Panc1 (cell line): ENCODE measurements around the gene KCNMB2. TPM values are rescaled to one million over a fixed set of nuclear protein-coding genes. Genes with fewer than 3 reads are reported as not detected.

Experiments
- ATAC-seq: fragments of 200-7000 bp; cut with Tn5 transposase; 2 replicates; pipeline ENCODE4 v1.9.1; 2020; ENCODE audit warnings: mild to moderate bottlenecking, moderate library complexity
- BruUV-seq: library from RNA; stranded (reverse); fragments of 400-500 nt; replicated peaks from 2 replicates; lab custom pipeline; 2021; lab: Mats Ljungman, UMichigan
- CTCF ChIA-PET: fragments of 300-600 bp; sonication (Branson Sonifier 250); formaldehyde crosslinking; loops from one replicate; lab custom pipeline; 2022; ENCODE audit warnings: antibody characterized with exemption; lab: Charles Lee
- POLR2A ChIA-PET: fragments of 300-600 bp; sonication (Branson Sonifier 250); formaldehyde crosslinking; loops from one replicate; lab custom pipeline; 2022; ENCODE audit warnings: antibody characterized with exemption; lab: Charles Lee
- DNase-seq: peaks from one replicate; pipeline ENCODE4 v3.0.0-alpha.2; 2010; ENCODE audit warnings: low read depth, low spot score
- H3K27ac ChIP-seq: 2 replicates; pipeline ENCODE4 v1.5.1; 2011; ENCODE audit warnings: mild to moderate bottlenecking, low read length, inconsistent platforms
- H3K27me3 ChIP-seq: fragments of 200-500 bp; sonication (Bioruptor generic); 2 replicates; pipeline ENCODE4 v1.6.0; 2014; ENCODE audit warnings: low read length, inconsistent platforms; ENCODE audit not compliant: control insufficient read depth, insufficient read depth
- H3K36me3 ChIP-seq: fragments of 200-500 bp; sonication (Bioruptor generic); 2 replicates; pipeline ENCODE4 v1.5.1; 2014; ENCODE audit warnings: inconsistent platforms, mild to moderate bottlenecking, low read length, moderate library complexity; ENCODE audit not compliant: control insufficient read depth, insufficient read depth
- H3K4me1 ChIP-seq: 2 replicates; pipeline ENCODE4 v1.5.1; 2011; ENCODE audit warnings: inconsistent platforms, mild to moderate bottlenecking, low read length, moderate library complexity; ENCODE audit not compliant: control insufficient read depth, insufficient read depth
- H3K4me3 ChIP-seq, 2 experiments: 2 replicates each; pipeline ENCODE4 v1.5.1; 2011 to 2012; ENCODE audit warnings: low read depth in 2 of 2, low read length in 2 of 2, mild to moderate bottlenecking in 2 of 2, inconsistent platforms in 1 of 2, moderate library complexity in 1 of 2
- H3K9me3 ChIP-seq: fragments of 200-500 bp; sonication (Bioruptor generic); 2 replicates; pipeline ENCODE4 v1.5.1; 2014; ENCODE audit warnings: low read depth, mild to moderate bottlenecking, inconsistent platforms, low read length, moderate library complexity; ENCODE audit not compliant: control insufficient read depth, insufficient read depth
- CTCF ChIP-seq: fragments of 450-650 bp; IDR thresholded peaks from 2 replicates; pipeline ENCODE4 v1.5.1; 2017; ENCODE audit warnings: mild to moderate bottlenecking
- POLR2AphosphoS5 ChIP-seq: IDR thresholded peaks from 2 replicates; pipeline ENCODE4 v1.6.1; 2012; ENCODE audit warnings: mild to moderate bottlenecking, low read depth, low read length, moderate library complexity
- REST ChIP-seq, 2 experiments: IDR thresholded peaks; 2 replicates each; pipeline ENCODE4 v1.6.1; 2011 to 2012; ENCODE audit warnings: low read depth in 2 of 2, control low read depth in 1 of 2, low read length in 1 of 2, mild to moderate bottlenecking in 1 of 2, moderate library complexity in 1 of 2; ENCODE audit not compliant: insufficient read depth in 1 of 2
- SIN3A ChIP-seq: IDR thresholded peaks from 2 replicates; pipeline ENCODE4 v1.6.1; 2012; ENCODE audit warnings: low read depth, mild to moderate bottlenecking, low read length, moderate library complexity, borderline replicate concordance; ENCODE audit not compliant: insufficient read depth
- TCF7L2 ChIP-seq: IDR thresholded peaks from 2 replicates; pipeline ENCODE4 v1.6.1; 2011; ENCODE audit warnings: mild to moderate bottlenecking, low read depth, low read length, inconsistent platforms
- in situ Hi-C: cut with HindIII; loops from 2 replicates; pipeline ENCODE4 v1.10.0; 2016; ENCODE audit warnings: low sequenced_read_pairs, low pct_unique_long_range_greater_than_20kb
- intact Hi-C: fragments of 100-400 bp; cut with micrococcal nuclease; formaldehyde crosslinking; loops from one replicate; pipeline ENCODE4 v1.10.0; 2022; ENCODE audit not compliant: unreplicated experiment
- total RNA-seq: library from RNA; stranded (reverse); gene quantifications from one replicate; pipeline ENCODE4 v1.2.1, GENCODE V29; 2021; ENCODE audit not compliant: unreplicated experiment

KCNMB2 gene
- total RNA-seq, 1 experiment from 2014 or later: not detected

GRCh38 chr3:178767581-178767980 is 231.3 kb downstream of the KCNMB2 start:
- POLR2A ChIA-PET: no interaction called here
- DNase-seq: no peak
- intact Hi-C loops (no loop called here), in situ Hi-C loops (no loop called here)
- Histone ChIP-seq H3K9me3 (no peaks in the 10 kb centered on the region), H3K36me3 (no peaks in the 10 kb centered on the region), H3K27ac (no peak overlapping the region), H3K4me1 (no peaks in the 10 kb centered on the region), H3K27me3 (no peaks in the 10 kb centered on the region), H3K4me3 (no peak overlapping the region)
- TF ChIP-seq CTCF (no peak), REST (IDR thresholded peaks at IDR 0.05; ENCODE audit: insufficient read depth in 1 of 2, low read depth in 2 of 2, low read length in 1 of 2) (no peak)
- ATAC-seq: no peak
- no TSS peak for BruUV-seq
- CTCF ChIA-PET: no interaction called here

- no peak for ATAC-seq
- Histone ChIP-seq H3K27me3 (no peaks in the 10 kb centered on the region), H3K4me1 (no peaks in the 10 kb centered on the region), H3K4me3 (no peak overlapping the region), H3K9me3 (no peaks in the 10 kb centered on the region), H3K36me3 (no peaks in the 10 kb centered on the region), H3K27ac (no peak overlapping the region)
- in situ Hi-C loops (no loop called here), intact Hi-C loops (no loop called here)
- CTCF ChIA-PET: no interaction called here
- no peak for TF ChIP-seq POLR2AphosphoS5
- TF ChIP-seq CTCF: no peak
- TF ChIP-seq TCF7L2: no peak
- no peak for TF ChIP-seq REST (IDR thresholded peaks at IDR 0.05; ENCODE audit: insufficient read depth in 1 of 2, low read depth in 2 of 2, low read length in 1 of 2)
- TF ChIP-seq SIN3A: no peak
- no TSS peak for BruUV-seq
- POLR2A ChIA-PET: no interaction called here
- no peak for DNase-seq
These were observed 232.0 kb downstream of the KCNMB2 start for GRCh38 chr3:178768072-178768864.
